ENCODE results near the gene CLSTN2.

DNA sequence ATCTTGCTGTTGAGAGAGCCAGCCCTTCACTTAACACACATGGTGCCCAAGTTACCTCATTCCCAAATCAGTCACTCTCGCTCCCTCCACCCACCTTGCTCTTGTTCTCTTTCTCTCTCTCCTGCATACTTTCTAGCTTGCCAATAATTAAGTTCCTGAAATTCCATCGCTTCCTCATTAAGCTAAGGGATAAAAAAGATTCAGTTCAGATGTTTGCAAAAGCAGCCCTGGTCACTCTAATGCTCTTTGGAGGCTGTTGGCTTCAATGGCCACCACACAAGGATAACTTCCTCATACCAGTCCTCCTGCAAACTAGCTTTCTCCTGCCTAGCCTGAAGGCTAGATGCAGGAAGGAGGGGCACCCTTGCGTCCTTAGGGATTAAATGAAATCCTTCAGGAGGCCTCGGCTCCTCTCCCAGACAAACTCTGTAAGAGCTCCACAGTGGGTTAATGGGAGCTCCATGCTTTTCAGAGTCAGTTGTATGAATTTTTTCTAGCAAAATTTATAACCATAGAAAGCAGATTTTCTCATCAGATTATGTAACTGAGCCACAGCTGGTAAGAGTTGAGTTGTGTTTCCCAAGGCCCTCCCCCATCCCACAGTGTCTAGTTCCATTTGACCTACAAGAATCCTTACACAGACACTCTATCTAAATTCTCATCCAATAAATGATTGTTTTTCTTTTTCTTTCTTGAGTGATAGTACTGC is 566.2 kb downstream of the CLSTN2 start:
- TF ChIP-seq, protein P1, sequence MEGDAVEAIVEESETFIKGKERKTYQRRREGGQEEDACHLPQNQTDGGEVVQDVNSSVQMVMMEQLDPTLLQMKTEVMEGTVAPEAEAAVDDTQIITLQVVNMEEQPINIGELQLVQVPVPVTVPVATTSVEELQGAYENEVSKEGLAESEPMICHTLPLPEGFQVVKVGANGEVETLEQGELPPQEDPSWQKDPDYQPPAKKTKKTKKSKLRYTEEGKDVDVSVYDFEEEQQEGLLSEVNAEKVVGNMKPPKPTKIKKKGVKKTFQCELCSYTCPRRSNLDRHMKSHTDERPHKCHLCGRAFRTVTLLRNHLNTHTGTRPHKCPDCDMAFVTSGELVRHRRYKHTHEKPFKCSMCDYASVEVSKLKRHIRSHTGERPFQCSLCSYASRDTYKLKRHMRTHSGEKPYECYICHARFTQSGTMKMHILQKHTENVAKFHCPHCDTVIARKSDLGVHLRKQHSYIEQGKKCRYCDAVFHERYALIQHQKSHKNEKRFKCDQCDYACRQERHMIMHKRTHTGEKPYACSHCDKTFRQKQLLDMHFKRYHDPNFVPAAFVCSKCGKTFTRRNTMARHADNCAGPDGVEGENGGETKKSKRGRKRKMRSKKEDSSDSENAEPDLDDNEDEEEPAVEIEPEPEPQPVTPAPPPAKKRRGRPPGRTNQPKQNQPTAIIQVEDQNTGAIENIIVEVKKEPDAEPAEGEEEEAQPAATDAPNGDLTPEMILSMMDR (IDR thresholded peaks at IDR 0.05; ENCODE audit: low read depth, low read length, poor library complexity, severe bottlenecking): no peak
- no peak for TF ChIP-seq EZH2phosphoT487 (IDR thresholded peaks at IDR 0.05; ENCODE audit: borderline replicate concordance, low read length)

Measured in DOHH2 (cell line).